ENCODE data around the gene C10orf71.

DNA sequence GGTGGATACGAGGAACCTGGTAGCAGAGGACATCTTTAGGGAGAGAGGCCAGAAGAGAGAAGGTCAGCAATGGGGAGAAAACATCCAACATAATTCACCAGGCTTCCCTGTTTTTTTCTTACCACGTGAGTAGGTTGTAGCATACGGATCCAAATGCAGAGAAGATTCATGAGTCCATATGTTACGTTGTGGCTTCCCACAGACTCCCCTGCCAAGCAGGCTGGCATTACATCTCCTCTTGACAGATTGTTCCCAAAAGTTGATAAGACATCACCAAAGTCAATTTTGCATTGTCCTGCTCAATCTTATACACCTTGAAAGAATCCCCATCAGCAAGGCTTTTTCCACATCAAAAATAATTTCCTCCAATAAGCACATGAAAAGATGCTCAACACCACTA, 57.2 kb downstream of the C10orf71 start:
- TF ChIP-seq, protein P1, sequence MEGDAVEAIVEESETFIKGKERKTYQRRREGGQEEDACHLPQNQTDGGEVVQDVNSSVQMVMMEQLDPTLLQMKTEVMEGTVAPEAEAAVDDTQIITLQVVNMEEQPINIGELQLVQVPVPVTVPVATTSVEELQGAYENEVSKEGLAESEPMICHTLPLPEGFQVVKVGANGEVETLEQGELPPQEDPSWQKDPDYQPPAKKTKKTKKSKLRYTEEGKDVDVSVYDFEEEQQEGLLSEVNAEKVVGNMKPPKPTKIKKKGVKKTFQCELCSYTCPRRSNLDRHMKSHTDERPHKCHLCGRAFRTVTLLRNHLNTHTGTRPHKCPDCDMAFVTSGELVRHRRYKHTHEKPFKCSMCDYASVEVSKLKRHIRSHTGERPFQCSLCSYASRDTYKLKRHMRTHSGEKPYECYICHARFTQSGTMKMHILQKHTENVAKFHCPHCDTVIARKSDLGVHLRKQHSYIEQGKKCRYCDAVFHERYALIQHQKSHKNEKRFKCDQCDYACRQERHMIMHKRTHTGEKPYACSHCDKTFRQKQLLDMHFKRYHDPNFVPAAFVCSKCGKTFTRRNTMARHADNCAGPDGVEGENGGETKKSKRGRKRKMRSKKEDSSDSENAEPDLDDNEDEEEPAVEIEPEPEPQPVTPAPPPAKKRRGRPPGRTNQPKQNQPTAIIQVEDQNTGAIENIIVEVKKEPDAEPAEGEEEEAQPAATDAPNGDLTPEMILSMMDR (IDR thresholded peaks at IDR 0.05), result no peak
- TF ChIP-seq POLR2A (IDR thresholded peaks at IDR 0.05), result no peak

Data from body of pancreas (tissue), 4 donors.